Kidney (tissue), 14 donors: ENCODE results near the gene TM9SF4. TPM values are rescaled to one million over a fixed set of nuclear protein-coding genes. Genes with fewer than 3 reads are reported as not detected.

Source experiments
- DNase-seq, 5 donors: peaks; one replicate each; pipeline ENCODE4 v3.0.0-alpha.2; 2013 to 2020
- FAIRE-seq: peaks from 2 replicates; lab custom pipeline; 2012; peaks lifted over from hg19 to GRCh38; lab: Jason Lieb, UNC
- H3K27ac ChIP-seq, 2 donors: one replicate each; pipeline ENCODE4 v1.7.0; 2013; ENCODE audit warnings: low read depth in 2 of 2, low read length in 2 of 2, inconsistent platforms in 1 of 2
- H3K27me3 ChIP-seq: one replicate; pipeline ENCODE4 v1.7.1; 2013; ENCODE audit warnings: low read length, inconsistent platforms; ENCODE audit not compliant: control insufficient read depth, insufficient read depth
- H3K36me3 ChIP-seq, 3 donors: one replicate each; pipeline versions ENCODE4 v1.7.0 to v1.7.1; 2013; ENCODE audit warnings: low read length in 3 of 3, control low read depth in 1 of 3, inconsistent platforms in 1 of 3; ENCODE audit not compliant: insufficient read depth in 3 of 3, control insufficient read depth in 2 of 3
- H3K4me1 ChIP-seq, 3 donors: one replicate each; pipeline versions ENCODE4 v1.7.0 to v1.7.1; 2013; ENCODE audit warnings: low read length in 3 of 3, inconsistent platforms in 1 of 3, low read depth in 1 of 3; ENCODE audit not compliant: control insufficient read depth in 2 of 3, insufficient read depth in 2 of 3
- H3K4me3 ChIP-seq, 3 donors: one replicate each; pipeline versions ENCODE4 v1.7.0 to v1.8.1; 2013; ENCODE audit warnings: low read length in 3 of 3, control low read depth in 1 of 3, inconsistent platforms in 1 of 3
- H3K9ac ChIP-seq, 3 donors: one replicate each; pipeline versions ENCODE4 v1.7.0 to v1.7.1; 2013; ENCODE audit warnings: low read length in 3 of 3, control low read depth in 1 of 3, inconsistent platforms in 1 of 3
- H3K9me3 ChIP-seq, 3 donors: one replicate each; pipeline versions ENCODE4 v1.7.0 to v1.7.1; 2013; ENCODE audit warnings: low read length in 3 of 3, control low read depth in 1 of 3, inconsistent platforms in 1 of 3; ENCODE audit not compliant: control insufficient read depth in 2 of 3, insufficient read depth in 1 of 3
- intact Hi-C: fragments of 100-400 bp; cut with DNase I; formaldehyde crosslinking; loops from one replicate; pipeline ENCODE4 v1.11.1; 2022
- polyA plus RNA-seq: library from polyadenylated mRNA; stranded (reverse); fragments of 350-450 nt; fragmentation: Illumina TruSeq; extraction: RNeasy Lipid Tissue Mini Kit (QIAGEN cat#74804); gene quantifications from one replicate; pipeline ENCODE4 v1.2.3, GENCODE V29; 2014; ENCODE audit warnings: low read depth, low replicate concordance; ENCODE audit not compliant: insufficient read depth
- total RNA-seq: library from RNA; stranded (reverse); fragmentation: NEBNext Ultra II Directional; extraction: Animal tissue kit (Norgen Biotek cat#: 25700); gene quantifications from one replicate; pipeline ENCODE4 v1.2.1, GENCODE V29; 2021
- TF ChIP-seq, protein P1 (sequence below): IDR thresholded peaks from 3 replicates; pipeline ENCODE4 v1.5.1; 2012; ENCODE audit warnings: mild to moderate bottlenecking, moderate library complexity, borderline replicate concordance; ENCODE audit not compliant: insufficient read depth; ENCODE audit errors: extremely low read depth
- donor health status: control.
- donor health status: control.
- donor health status: control.
- donor health status: control.
- donor health status: control.
- donor health status: DM: yes; HTN: yes; CAD: no.
- donor health status: Normal renal cell carcinoma (clear cell type).

The TM9SF4 gene
- total and polyA plus RNA-seq, 2 donors from 2014 or later, result 26.3 to 52.0 TPM

DNA sequence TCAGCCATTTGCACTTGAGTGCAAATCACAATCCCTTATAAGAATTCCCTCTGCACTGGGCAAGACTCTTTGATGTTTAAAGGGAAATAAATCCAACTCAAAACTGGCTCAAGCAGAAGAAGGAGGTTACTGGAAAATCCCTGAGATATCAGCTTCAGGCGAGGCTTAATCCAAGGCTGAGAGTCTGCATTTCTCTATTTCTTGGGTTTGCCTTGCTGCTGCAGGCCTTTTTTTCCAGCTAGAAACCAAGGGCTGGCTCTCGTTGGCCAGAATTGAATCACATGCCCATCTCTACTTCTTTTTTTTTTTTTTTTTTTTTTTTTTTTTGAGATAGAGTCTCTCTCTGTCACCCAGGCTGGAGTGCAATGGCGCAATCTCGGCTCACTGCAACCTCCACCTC is 45.8 kb upstream of the TM9SF4 start:
- Histone ChIP-seq H3K9ac (no peak overlapping the region), H3K27ac (no peak overlapping the region), H3K4me1 (no peaks in the 10 kb centered on the region), H3K27me3 (no peaks in the 10 kb centered on the region), H3K36me3 (no peaks in the 10 kb centered on the region), H3K4me3 (no peak overlapping the region), H3K9me3 (no peaks in the 10 kb centered on the region)
- DNase-seq, result no peak
- no peak for FAIRE-seq
- TF ChIP-seq, protein P1, sequence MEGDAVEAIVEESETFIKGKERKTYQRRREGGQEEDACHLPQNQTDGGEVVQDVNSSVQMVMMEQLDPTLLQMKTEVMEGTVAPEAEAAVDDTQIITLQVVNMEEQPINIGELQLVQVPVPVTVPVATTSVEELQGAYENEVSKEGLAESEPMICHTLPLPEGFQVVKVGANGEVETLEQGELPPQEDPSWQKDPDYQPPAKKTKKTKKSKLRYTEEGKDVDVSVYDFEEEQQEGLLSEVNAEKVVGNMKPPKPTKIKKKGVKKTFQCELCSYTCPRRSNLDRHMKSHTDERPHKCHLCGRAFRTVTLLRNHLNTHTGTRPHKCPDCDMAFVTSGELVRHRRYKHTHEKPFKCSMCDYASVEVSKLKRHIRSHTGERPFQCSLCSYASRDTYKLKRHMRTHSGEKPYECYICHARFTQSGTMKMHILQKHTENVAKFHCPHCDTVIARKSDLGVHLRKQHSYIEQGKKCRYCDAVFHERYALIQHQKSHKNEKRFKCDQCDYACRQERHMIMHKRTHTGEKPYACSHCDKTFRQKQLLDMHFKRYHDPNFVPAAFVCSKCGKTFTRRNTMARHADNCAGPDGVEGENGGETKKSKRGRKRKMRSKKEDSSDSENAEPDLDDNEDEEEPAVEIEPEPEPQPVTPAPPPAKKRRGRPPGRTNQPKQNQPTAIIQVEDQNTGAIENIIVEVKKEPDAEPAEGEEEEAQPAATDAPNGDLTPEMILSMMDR, result no peak
- intact Hi-C loops, result no loop called here

DNA sequence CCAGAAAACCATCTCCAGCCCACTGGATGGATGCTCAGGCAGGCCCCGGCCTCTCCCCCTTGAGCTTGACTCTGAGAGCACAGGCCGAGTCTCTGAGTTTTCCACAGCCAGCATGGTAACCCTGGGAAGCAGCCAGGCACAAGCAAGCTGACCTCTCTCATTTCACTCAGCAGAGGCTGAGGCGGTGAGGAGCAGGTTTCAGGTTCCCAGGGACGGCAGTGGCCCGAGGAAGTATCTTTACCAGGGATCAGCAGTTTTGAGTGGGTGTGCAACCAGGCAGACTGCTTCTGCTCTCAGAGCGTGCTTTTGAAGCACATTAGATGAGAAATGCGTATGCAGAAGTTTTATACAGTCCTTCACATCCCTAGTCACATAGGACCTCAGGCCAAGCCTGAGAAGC is 44.8 kb upstream of the TM9SF4 start:
- H3K4me1 ChIP-seq, result no peaks in the 10 kb centered on the region
- no peaks in the 10 kb centered on the region for H3K9me3 ChIP-seq
- no peak overlapping the region for H3K9ac ChIP-seq
- peak in 4 of 5 donors; percentile 78 to 89 (median 85) for DNase-seq
- H3K27ac ChIP-seq, result no peak overlapping the region
- no peaks in the 10 kb centered on the region for H3K36me3 ChIP-seq
- FAIRE-seq, result no peak
- no peaks in the 10 kb centered on the region for H3K27me3 ChIP-seq
- no peak overlapping the region for H3K4me3 ChIP-seq
- intact Hi-C loops, result no loop called here
- TF ChIP-seq, protein P1, result no peak

DNA sequence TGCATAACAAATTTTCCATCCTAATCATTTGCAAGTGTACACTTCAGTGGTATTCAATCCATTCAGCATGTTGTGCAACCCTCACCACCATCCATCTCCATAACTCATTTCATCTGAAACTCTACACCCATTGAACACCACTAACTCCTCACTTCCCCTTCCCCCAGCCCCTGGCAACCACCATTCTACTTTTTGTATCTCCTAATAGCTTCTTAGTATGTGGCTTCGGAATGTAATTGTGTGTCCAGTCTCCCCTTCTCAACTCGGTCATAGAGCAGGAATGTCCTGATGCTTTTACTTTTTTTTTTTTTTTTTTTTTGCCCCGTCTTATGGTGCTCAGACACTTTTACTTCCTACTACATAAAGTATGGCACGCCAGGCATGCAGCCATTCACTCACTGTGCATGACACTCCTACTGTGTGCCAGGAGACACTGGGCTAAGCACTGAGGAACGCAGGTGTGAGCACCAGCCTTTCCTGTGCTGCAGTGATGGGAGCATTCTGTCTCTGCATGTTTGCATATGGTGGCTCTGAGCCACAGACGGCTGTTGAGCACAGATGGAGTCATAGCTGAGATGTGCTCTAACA is 42.2 kb upstream of the TM9SF4 start:
- Histone ChIP-seq H3K4me3 (no peak overlapping the region), H3K36me3 (no peaks in the 10 kb centered on the region), H3K4me1 (no peaks in the 10 kb centered on the region), H3K9me3 (no peaks in the 10 kb centered on the region), H3K27ac (no peak overlapping the region), H3K9ac (no peak overlapping the region), H3K27me3 (no peaks in the 10 kb centered on the region)
- TF ChIP-seq, protein P1, result no peak
- no peak for FAIRE-seq
- intact Hi-C loops, result no loop called here
- peak in 3 of 5 donors; percentile 24 to 36 (median 33) for DNase-seq

DNA sequence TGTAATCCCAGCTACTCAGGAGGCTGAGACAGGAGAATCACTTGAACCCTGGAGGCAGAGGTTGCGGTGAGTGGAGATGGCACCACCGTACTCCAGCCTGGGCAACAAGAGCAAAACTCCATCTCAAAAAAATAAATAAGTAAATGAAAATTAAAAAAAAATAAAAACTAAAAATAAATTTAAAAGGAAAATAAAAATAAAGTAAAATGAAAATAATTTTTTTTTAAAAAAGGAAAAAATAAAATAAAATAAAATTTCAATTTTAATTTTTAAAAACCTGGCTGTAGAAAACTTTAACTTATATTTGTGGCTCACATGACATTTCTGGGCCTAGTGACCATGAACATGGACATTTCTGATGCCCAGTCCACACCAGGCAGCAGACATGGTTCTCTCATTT is 41.3 kb upstream of the TM9SF4 start:
- no peak for FAIRE-seq
- Histone ChIP-seq H3K4me3 (no peak overlapping the region), H3K27me3 (no peaks in the 10 kb centered on the region), H3K27ac (no peak overlapping the region), H3K9me3 (no peaks in the 10 kb centered on the region), H3K36me3 (no peaks in the 10 kb centered on the region), H3K9ac (no peak overlapping the region), H3K4me1 (no peaks in the 10 kb centered on the region)
- TF ChIP-seq, protein P1, result no peak
- intact Hi-C loops, result no loop called here
- DNase-seq, result no peak
